D341Med (cell line): Measurements from ENCODE around the gene HPSE.
"Not testable (repeated sequence)": the region's sequence is repeated elsewhere in the genome, so short reads cannot be mapped to it uniquely, and the experiment has no call there.

Experiments
- DNase-seq: peaks from one replicate; pipeline ENCODE4 v3.0.0; 2012; ENCODE audit warnings: low spot score

Gene HPSE

GRCh38 chr4:83331956-83332355, 2.7 kb downstream of the HPSE start:
- no peak for DNase-seq

DNA sequence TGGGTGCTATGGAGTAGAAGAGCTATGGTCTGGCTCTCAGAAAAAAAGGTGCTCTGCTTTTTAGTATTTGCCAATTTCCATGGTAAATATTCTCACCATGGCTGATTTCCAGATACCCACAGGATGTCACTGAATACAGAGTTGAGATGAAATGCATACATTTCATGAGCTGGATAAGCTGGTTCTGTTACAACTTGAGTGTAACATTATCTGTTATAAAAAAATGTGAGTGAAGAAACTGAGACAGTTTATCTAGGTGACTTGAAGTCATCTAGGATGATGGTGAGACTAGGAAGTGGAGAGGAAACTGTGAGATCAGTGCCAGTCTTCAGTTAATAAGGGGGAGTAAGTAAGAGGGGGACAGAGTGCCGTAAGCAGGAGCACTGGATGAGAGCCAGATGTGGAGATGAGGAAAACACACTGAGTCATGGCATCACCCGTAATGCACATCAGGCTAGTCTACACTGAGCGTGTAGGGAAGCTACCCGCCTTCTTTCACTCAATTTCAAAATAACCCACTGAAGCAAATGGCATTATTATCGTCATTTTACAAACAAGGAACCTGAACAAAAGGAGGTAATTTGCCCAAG, 5.0 kb downstream of the HPSE start:
- no peak for DNase-seq

- peak; percentile 38 for DNase-seq
Measured at GRCh38 chr4:83328521-83329187, 6.0 kb downstream of the HPSE start.

DNA sequence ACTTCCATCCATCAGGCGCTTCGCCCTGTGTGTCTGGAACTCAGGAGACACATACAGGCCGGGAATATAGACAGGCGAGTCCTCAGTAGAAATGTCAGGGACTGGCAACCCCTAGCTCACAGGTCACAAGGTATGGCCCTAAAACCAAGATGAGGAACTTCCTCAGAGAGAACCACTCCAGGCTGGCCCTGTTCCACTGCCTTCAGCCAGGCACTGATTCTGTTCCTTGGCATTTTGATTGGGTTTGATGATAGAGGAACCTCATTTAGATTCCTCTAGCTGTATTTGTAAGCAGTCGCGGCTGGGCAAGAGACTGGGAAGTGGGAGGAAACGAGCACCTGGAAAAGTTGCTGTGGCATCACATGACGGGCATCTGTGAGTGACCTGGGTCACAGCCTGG, 8.1 kb downstream of the HPSE start:
- DNase-seq = no peak

- DNase-seq = not testable (repeated sequence)
Measured at GRCh38 chr4:83325306-83325705, 9.3 kb downstream of the HPSE start.

DNA sequence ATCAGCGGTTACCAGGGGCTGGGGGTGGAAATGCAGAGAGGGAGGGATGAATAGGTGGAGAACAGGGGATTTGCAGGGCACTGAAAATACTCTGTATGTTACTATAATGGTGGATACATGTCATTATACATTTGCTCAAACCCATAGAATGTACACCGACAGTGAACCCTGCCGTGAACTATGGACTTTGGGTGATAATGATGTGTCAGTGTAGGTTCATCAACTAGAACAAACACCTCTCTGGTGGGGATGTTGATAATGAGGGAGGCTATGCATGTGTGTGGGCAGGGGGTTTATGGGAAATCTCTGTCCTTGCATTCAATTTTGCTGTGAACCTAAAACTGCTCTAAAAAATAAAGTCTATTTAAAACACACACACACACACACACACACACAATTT, 11.5 kb downstream of the HPSE start:
- DNase-seq = no peak

DNA sequence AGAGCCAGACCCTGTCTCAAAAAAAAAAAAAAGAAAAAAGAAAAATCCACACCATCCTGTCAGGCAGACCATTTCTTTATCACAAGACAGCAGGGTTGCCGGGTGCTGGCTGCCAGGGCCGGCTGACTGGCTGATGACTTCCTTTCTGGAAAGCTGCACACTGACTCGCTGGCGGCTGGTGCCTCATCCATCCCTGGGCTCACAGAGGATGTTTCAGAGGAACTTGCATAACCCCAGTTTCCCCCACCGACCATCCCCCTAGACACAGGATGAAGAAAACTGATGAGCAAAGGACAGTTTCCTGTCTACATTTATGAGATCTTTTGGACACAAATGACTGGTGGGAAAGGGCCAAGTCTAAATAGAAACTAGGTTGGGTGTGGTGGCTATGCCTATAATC, 14.1 kb downstream of the HPSE start:
- no peak for DNase-seq

DNA sequence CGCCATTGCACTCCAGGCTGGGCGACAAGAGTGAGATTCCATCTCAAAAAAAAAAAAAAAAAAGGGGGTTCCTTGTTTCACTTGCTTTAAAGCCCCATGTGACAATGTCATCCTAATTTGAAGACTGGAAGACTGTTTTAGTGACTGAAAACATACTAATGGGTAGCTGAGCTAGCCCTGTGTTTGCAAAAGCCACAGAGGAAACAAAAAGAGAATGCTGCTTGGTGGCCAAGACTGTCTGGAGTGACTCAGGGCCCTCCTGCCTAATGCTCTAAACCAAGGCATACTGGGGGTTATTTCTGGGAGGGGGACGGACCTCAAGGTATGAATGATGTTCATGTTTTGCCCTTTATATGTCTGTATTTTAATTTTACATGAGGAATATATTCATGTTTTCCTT, 16.0 kb downstream of the HPSE start:
- no peak for DNase-seq

DNA sequence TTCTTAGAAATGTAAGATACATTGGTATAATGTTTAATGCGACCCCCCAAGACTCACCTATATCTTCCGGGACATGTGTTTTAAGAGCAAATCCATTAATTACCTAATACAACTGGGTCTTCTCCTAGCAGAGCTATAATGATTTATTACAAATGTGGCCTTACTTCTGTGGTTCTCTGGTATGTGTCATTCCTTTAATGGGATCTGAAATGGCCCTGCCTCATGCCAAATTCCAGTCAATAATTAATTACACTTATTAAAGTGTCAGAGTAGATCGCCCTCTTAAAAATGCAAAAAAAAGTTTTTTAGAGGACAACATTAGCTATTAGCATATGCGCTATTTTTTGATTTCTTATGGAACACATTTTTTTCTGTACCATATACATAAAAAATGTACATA, 17.0 kb downstream of the HPSE start:
- no peak for DNase-seq

GRCh38 chr4:83316459-83317165, 18.0 kb downstream of the HPSE start:
- DNase-seq = no peak

- no peak for DNase-seq
Measured at GRCh38 chr4:83315341-83315870, 19.2 kb downstream of the HPSE start.

DNA sequence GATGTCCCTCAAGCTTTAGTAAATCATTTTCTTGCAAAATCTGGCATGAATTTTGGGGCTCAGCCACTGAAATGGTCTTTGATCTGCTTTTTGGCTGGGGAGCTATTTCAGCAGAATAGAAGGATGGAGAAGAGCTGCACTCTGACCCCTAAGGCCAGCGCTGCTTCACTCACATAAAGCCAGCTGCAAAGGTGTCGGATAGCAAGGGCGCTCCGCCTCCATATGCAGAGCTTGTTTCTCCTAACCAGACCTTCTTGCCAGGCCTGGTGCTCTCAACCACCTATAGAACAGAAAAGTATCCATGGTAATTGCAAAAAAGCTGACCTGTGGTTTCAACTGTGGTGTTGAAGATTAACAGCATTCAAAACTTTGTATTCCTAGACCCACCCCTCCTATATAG, 26.0 kb downstream of the HPSE start:
- no peak for DNase-seq

DNA sequence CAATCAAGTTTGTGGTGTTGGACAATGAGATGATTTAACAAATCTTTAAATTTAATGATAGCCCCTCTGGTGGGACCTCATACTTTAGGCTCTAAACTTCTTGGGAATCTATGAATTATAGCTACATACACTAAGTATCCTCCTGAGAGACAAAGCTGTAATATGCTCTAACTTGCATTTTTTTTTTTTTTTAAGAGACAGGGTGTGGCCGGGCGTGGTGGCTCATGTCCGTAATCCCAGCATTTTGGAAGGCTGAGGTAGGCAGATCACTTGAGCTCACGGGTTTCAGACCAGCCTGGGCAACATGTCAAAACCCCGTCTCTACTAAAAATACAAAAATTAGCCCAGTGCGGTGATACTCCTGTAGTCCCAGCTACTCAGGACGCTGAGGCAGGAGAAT, 26.7 kb downstream of the HPSE start:
- no peak for DNase-seq

- no peak for DNase-seq
Measured at GRCh38 chr4:83305187-83305586, 29.5 kb downstream of the HPSE start.

- no peak for DNase-seq
Measured at GRCh38 chr4:83297548-83298260, 36.9 kb downstream of the HPSE start.

DNA sequence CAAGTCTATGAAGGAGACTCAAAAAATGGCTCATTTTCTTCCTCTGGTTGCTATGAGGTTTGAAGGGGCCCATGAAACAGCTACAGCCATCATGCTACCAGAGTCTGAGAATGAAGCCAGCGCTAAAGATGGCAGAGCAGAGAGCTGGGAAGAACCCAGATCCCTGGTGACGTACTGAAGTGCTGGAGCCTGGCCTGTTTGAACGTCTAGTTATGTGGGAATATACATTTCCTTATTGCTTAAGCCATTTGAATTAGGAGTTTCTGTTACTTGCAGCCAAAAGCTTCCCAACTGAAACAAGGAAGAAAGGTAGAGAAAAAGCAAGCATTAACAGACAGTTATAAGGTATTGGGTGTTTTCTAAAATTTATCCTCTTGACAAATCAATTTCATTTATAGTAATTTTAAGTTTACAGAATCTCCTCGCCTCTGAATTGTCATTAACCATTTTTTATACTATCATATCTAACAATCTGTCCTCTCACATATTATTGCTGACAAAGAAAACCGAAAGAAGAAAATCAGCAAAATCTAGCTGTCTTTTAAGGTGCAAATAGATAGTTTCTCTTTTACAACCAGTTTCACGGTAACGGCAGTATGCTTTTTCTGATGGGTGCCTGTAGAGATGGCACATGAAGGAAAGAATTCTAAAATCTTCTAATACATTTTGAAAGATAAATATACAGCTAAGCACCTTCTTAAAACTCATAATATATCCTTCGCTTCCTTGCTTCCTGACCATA, 41.2 kb downstream of the HPSE start:
- DNase-seq = no peak

DNA sequence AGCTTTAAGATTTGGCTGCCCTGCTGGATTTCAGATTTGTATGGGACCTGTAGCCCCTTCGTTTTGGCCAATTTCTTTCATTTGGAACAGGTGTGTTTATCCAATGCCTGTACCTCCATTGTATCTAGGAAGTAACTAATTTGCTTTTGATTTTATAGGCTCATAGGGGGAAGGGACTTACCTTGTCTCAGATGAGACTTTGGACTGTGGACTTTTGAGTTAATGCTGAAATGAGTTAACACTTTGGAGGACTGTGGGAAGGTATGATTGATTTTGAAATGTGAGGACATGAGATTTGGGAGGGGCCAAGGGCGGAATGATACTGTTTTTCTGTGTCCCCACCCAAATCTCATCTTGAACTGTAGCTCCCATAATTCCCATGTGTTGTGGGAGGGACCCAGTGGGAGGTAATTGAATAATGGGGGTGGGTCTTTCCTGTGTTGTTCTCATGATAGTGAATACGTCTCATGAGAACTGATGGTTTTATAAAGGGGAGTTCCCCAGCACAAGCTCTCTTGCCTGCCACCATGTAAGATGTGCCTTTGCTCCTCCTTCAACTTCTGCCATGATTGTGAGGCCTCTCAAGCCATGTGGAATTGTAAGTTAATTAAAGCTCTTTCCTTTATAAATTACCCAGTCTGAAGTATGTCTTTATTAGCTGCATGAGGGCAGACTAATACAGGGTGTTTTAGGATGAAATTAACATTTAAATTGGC, 44.4 kb downstream of the HPSE start:
- not testable (repeated sequence) for DNase-seq

- not testable (repeated sequence) for DNase-seq
Measured at GRCh38 chr4:83288381-83288780, 46.3 kb downstream of the HPSE start.

DNA sequence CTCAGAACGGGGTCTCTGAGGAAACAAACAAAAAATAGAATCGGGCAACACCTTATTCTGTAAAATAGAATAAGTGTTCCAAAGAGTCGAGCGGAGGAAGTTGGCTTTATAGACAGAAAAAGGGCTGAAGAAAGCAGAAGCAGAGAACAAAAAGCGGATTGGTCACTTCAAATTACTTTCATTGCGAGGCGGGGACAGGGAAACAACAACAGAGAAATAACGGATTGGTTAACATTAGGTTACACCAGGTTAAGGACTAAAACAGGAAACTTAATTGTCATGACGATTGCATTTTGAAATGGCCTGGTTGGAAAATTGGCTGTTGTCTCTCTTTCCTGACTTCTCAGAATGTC, 49.6 kb downstream of the HPSE start:
- no peak for DNase-seq

DNA sequence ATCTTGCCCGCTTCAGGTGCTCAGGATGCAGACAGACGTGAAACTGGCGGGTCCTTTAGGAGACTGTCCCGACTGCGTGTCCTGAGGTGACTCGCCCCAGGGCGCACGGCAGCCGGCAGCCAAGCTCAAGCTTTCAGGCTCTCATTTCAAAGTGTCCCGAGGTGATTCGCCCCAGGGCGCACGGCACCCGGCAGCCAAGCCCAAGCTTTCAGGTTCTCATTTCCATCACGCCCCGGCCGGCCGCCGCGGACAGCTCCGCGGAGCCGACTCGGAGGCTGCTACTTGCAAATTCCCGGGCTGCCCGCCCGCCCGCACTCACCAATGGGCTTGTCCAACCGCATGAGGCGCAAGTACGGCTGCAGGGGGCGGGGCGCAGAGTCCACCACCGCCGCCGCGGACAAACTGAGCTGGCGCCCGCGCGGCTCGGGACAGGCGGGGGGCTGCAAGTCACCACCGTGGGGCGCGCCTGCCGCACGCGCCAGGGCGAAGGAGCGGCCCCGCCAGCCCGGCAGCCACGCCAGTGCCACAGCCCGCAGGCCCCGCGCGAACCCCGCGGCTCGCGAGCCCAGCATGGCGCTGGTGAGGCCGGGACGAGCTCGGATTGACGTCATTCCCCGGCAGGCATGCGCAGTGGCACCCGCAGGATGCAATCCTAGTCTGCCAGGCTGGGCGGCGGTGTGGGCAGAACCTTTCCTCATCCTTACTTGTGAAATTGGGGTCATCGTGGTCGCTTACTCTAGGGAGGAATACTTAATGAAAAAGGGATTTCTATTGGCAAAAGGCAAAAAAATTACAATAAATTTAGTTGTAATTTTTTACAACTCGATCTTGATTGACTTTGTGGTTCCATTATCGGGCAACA, 50.2 kb downstream of the HPSE start, which contains the start of gene COQ2:
Gene COQ2, minus strand, starts transcription at position 606 of the 862 bp plus-strand sequence. Its CDS starts 34 bp downstream, at position 572.
- peak; percentile 98 for DNase-seq
